ENCODE measurements around the gene TMCC3.

TMCC3 gene

DNA sequence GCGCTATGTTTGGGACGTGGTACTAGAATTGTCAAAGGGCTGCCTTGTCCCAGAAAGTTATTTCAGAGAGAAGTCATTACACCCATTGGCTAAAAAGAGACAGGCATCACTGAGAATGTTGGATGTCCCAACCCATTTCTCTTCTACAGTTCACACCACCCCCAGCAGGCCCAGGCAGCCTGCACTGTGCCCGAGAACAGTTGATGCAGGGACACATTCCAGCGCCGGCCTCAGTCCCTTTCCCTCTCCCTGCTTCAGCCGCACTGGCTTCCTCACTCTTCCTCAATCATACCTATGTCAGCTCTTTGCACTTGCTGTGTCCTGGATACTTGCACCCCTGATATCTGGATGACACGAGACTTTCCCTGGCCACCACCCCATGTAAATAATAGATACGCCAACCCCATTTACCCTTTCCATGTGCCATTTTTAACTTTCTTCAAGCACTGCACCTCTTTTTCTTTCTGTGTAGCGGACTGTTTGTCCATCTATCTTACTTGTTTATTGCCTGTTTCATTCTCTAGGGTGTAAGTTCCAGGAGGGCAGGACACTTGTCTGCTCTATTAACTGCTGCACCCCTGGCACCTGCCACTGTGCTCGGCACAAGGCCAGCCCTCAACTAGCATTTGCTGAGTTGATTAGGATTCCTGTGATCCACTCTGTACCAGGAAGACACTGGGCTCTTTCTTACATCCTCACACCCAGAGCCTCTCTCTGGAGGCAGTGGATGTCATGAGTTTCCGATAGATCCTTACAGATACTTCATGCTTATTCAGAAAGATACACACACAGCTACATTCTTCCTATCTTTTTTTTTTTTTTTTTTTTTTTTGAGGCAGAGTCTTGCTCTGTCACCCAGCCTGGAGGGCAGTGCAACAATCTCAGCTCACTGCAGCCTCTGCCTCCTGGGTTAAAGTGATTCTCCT, 114.1 kb downstream of the TMCC3 start:
- H3F3A ChIP-seq (ENCODE audit: insufficient read depth, low read length), result no peaks in the 10 kb centered on the region
- H3K4me1 ChIP-seq (ENCODE audit: insufficient read depth, low read length, severe bottlenecking), result no peaks in the 10 kb centered on the region
- no peak overlapping the region for H3K27ac ChIP-seq (ENCODE audit: low read depth, low read length, poor library complexity, severe bottlenecking)
- H3K4me2 ChIP-seq (ENCODE audit: low read length), result no peak overlapping the region
- H3K79me2 ChIP-seq (ENCODE audit: insufficient read depth, low read length), result no peaks in the 10 kb centered on the region
- 0 out of 2 replicates have a peak, but pooled peaks cover 6% of the 10 kb centered on the region for H3K27me3 ChIP-seq (ENCODE audit: insufficient read depth, low read length)
- H3K9ac ChIP-seq (ENCODE audit: low read length), result no peak overlapping the region
- no peaks in the 10 kb centered on the region for H3K36me3 ChIP-seq (ENCODE audit: insufficient read depth, low read length)
- TF ChIP-seq, protein P1, sequence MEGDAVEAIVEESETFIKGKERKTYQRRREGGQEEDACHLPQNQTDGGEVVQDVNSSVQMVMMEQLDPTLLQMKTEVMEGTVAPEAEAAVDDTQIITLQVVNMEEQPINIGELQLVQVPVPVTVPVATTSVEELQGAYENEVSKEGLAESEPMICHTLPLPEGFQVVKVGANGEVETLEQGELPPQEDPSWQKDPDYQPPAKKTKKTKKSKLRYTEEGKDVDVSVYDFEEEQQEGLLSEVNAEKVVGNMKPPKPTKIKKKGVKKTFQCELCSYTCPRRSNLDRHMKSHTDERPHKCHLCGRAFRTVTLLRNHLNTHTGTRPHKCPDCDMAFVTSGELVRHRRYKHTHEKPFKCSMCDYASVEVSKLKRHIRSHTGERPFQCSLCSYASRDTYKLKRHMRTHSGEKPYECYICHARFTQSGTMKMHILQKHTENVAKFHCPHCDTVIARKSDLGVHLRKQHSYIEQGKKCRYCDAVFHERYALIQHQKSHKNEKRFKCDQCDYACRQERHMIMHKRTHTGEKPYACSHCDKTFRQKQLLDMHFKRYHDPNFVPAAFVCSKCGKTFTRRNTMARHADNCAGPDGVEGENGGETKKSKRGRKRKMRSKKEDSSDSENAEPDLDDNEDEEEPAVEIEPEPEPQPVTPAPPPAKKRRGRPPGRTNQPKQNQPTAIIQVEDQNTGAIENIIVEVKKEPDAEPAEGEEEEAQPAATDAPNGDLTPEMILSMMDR (IDR thresholded peaks at IDR 0.05; ENCODE audit: low read length), result no peak
- no peak for TF ChIP-seq EZH2 (IDR thresholded peaks at IDR 0.05; ENCODE audit: borderline replicate concordance, low read length)
- H4K20me1 ChIP-seq (ENCODE audit: insufficient read depth, low read length), result no peaks in the 10 kb centered on the region
- H3K4me3 ChIP-seq (ENCODE audit: low read depth, low read length, poor library complexity, severe bottlenecking), result no peak overlapping the region
- H2AFZ ChIP-seq (ENCODE audit: low read length), result no peak overlapping the region
- H3K9me3 ChIP-seq (ENCODE audit: low read length), result no peaks in the 10 kb centered on the region
- no peaks in the 10 kb centered on the region for H3K9me2 ChIP-seq (ENCODE audit: low read depth, low read length)

GRCh38 chr12:94535510-94535921, 114.8 kb downstream of the TMCC3 start:
- TF ChIP-seq, protein P1 (IDR thresholded peaks at IDR 0.05; ENCODE audit: low read length), result no peak
- TF ChIP-seq EZH2 (IDR thresholded peaks at IDR 0.05; ENCODE audit: borderline replicate concordance, low read length), result no peak
- Histone ChIP-seq H3K4me2 (ENCODE audit: low read length) (no peak overlapping the region), H3K27ac (ENCODE audit: low read depth, low read length, poor library complexity, severe bottlenecking) (no peak overlapping the region)

GRCh38 chr12:94534774-94535509, 115.4 kb downstream of the TMCC3 start:
- no peak overlapping the region for H3K27ac ChIP-seq (ENCODE audit: low read depth, low read length, poor library complexity, severe bottlenecking)
- H3K4me1 ChIP-seq (ENCODE audit: insufficient read depth, low read length, severe bottlenecking), result no peaks in the 10 kb centered on the region
- no peak overlapping the region for H3K4me3 ChIP-seq (ENCODE audit: low read depth, low read length, poor library complexity, severe bottlenecking)
- no peaks in the 10 kb centered on the region for H3K79me2 ChIP-seq (ENCODE audit: insufficient read depth, low read length)
- no peak overlapping the region for H3K9ac ChIP-seq (ENCODE audit: low read length)
- H3K9me3 ChIP-seq (ENCODE audit: low read length), result no peaks in the 10 kb centered on the region
- H3F3A ChIP-seq (ENCODE audit: insufficient read depth, low read length), result no peaks in the 10 kb centered on the region
- no peak overlapping the region for H2AFZ ChIP-seq (ENCODE audit: low read length)
- H3K9me2 ChIP-seq (ENCODE audit: low read depth, low read length), result no peaks in the 10 kb centered on the region
- no peak overlapping the region for H3K4me2 ChIP-seq (ENCODE audit: low read length)
- no peaks in the 10 kb centered on the region for H3K36me3 ChIP-seq (ENCODE audit: insufficient read depth, low read length)
- no peaks in the 10 kb centered on the region for H4K20me1 ChIP-seq (ENCODE audit: insufficient read depth, low read length)
- H3K27me3 ChIP-seq (ENCODE audit: insufficient read depth, low read length), result 0 out of 2 replicates have a peak, but pooled peaks cover 6% of the 10 kb centered on the region
- TF ChIP-seq, protein P1 (IDR thresholded peaks at IDR 0.05; ENCODE audit: low read length), result no peak
- TF ChIP-seq EZH2 (IDR thresholded peaks at IDR 0.05; ENCODE audit: borderline replicate concordance, low read length), result no peak

More at GRCh38 chr12:94535510-94535921, 114.8 kb downstream of the TMCC3 start:
- no peaks in the 10 kb centered on the region for H3K36me3 ChIP-seq (ENCODE audit: insufficient read depth, low read length)
- H2AFZ ChIP-seq (ENCODE audit: low read length), result no peak overlapping the region
- H4K20me1 ChIP-seq (ENCODE audit: insufficient read depth, low read length), result no peaks in the 10 kb centered on the region
- H3K27me3 ChIP-seq (ENCODE audit: insufficient read depth, low read length), result 0 out of 2 replicates have a peak, but pooled peaks cover 6% of the 10 kb centered on the region
- H3K79me2 ChIP-seq (ENCODE audit: insufficient read depth, low read length), result no peaks in the 10 kb centered on the region
- no peaks in the 10 kb centered on the region for H3K9me2 ChIP-seq (ENCODE audit: low read depth, low read length)
- H3K4me1 ChIP-seq (ENCODE audit: insufficient read depth, low read length, severe bottlenecking), result no peaks in the 10 kb centered on the region
- H3F3A ChIP-seq (ENCODE audit: insufficient read depth, low read length), result no peaks in the 10 kb centered on the region
- H3K9ac ChIP-seq (ENCODE audit: low read length), result no peak overlapping the region
- H3K4me3 ChIP-seq (ENCODE audit: low read depth, low read length, poor library complexity, severe bottlenecking), result no peak overlapping the region
- no peaks in the 10 kb centered on the region for H3K9me3 ChIP-seq (ENCODE audit: low read length)

All from OCI-LY1 (cell line).